NCI-H345 treated with DMSO at 0.1 percent for 48 hours (cell line): Measurements from ENCODE around the gene SETD6.

Experiments
- DNase-seq: peaks from one replicate; lab custom pipeline; 2025; ENCODE audit not compliant: unreplicated experiment; lab: John Stamatoyannopoulos, UW

The SETD6 gene

DNA sequence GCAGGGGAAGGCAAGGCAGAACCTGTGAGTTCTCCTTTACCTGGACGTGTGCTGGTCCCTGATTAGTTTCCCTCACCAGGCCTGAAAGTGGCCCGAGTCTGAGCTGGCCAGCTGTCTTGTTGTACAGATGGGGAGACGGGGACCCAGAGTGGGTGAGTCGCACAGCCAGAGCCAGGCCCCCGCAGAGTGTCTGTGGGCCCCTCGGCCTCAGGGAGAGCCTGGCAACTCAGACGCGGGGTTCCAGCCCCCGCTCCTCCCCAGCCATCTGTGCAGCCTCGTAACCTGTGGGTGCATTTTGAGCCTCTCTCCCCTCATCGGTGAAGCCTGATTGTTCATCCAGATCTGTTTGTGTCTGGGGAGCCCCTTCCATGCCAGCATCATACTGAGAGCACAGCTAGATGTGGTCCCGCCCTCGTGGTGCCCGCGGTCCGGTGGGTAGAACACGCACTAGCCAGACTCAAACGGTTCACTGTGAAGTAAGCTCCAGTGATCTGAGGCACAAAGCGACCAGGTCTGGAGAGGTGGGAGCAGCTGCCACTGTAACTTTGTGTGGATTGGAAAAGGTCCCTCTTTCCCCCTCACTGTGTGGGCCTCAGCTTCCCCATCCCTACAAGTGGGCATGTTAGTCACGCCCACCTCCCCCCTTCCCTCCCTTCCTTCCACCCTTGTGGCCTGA, 21.4 kb upstream of the SETD6 start:
- DNase-seq: no peak

- DNase-seq: peak; percentile 75
These were observed 20.3 kb upstream of the SETD6 start for GRCh38 chr16:58494981-58495520.

DNA sequence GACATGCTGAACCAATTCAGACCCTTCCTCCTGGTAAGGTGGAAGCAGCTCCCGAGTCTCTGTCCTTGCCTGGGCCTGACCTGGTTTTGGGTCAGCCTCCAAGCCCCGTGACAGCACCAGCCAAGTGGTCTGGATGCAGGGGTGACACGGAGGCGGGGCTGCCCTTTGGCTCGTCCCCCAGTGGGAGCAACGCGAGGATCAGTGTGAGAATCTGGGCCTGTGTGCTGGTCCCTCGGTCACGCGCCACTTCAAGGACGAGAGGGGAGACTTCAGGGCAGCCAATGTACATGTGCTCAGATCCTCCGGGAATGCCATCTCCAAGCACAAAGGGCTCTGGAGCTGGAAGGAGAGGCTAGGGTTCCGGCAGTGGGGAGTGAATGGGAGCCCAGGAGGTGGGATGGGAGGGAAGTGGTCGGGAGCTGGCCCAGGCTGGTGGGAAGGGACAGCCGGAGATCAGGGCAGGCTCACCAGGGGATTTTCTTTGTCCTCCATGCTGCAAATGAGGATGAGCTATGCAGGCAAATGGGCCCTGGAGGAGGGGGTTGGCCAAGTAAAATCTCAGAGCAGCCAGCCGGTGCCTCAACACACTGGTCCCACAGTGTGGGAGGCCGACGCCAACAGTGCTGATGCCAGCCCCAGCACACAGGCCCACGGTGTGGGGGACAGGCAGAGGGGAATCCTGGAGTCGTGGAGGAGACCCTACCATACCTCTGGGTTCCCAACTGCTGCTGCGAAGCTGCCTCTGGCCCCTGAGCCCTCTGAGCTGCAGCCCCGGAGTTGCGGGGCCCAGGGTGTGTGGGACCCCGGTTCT, 19.6 kb upstream of the SETD6 start:
- DNase-seq: no peak

GRCh38 chr16:58497468-58497867, 17.8 kb upstream of the SETD6 start:
- DNase-seq: no peak

GRCh38 chr16:58497935-58498334, 17.4 kb upstream of the SETD6 start:
- DNase-seq: no peak

DNA sequence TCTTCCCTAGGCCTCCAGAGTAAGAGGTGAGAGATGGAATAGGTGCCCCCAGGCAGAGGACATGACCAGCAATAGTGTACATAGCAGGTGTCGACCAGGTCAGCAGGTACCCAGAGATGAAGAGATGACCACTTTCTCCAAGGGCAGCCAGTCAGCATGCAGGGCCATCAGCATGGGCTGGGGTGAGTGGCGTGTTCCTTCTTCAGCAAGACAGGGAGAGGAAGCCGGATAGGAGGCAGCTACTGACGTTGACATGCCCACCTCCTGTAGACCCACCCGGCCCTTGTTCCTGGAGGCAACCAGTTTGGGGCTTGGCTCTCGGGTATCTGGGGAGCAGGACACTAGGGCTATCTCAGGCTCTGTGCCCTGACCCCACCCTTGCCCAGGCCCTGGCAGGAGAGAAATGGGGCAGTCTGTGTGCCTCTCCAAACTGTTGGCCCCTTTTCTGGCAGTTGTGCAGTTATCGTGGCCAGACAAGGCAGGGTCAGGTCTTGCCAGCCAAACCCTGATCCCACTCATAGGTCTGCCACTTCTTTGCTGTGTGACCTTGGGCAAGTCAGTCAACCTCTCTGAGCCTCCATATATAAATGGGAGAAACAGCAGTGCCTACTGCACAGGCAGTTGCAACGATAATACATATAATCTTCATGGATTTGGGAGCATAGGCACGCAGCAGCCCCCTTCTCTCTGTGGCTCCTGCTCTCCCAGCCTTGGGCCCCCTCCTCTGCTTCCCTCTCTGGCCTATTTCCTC, 16.8 kb upstream of the SETD6 start:
- DNase-seq: no peak

GRCh38 chr16:58499092-58499511, 16.2 kb upstream of the SETD6 start:
- no peak for DNase-seq

DNA sequence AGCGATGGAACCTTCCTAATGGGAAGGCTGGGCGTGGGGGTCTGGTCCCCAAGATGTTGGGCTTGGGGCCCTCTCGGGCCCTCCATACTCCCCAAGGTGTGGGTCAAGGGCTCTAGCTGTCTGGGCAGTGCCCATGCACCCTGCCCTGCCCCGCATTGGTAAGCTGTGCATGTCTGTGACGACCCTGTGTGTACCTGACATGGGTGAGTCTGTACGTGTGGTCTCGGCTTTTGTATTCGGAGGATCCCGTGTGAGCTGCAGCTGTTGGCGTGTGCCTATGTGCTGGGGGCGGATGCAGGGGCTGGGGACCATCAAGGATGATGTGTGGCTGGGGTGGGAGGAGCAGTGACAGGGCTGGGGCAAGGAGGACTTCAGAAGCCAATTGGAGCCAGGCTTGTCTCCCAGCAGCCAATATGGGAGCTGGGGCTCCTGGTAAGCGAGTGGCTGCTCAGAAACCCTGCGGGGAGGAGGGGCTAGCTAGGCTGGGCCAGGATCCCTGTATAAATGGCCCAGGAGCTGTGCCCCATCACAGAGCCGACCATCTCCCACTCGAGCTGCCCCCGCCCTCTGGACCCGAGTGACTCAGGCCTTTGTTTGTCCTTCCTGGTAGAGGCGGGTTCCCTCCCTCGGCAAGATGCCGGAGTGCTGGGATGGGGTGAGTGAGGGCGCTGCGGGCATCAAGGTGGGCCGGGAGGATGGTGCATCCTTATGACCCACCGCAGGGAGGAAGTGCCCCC, 15.5 kb upstream of the SETD6 start, which contains the start of gene NDRG4:
Gene NDRG4 (plus strand): TSS at position 529 of the 737 bp plus-strand sequence. CDS start 106 bp downstream, at position 635.
- peak; percentile 90 for DNase-seq

DNA sequence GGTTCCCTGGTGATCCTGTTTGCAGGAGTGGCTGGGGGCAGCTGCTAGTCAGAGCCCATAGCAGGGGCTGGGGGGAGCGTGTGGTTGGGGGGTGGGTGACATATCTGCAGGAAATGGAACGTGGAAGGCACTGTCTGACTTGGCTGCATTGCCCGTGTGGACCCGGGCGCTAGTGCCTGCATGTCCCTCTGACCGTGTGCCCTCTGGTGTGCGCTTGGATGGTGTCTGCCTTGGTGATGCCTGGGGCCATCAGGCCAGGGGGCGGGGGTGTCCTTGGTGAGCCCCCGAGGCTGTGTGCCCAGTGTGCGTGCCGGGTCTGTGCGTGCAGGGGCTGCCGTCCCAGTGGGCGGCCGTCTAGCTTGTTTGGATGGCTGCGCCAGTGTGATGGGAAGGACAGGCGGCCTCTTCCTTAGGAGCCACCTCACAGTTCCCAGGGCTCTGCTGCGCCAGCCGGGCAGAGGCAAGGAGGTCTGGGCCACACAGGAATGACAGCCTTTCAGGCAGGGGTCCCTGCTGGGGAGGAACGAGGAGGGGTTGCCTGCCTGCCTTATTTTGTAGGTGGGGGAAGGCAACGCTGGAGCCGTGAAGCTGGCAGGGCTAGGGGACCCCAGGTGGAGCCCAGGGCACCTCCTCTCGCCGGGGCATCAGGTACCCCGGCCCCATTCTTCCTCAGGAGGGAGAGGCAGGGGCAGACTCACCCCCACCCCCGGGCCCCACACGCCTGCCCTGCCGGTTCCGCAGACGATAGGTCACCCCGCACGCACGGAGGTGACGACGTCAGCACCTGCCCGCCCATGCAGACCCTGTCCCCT, 14.7 kb upstream of the SETD6 start:
- DNase-seq: peak; percentile 34

GRCh38 chr16:58501242-58502131, 13.8 kb upstream of the SETD6 start:
- no peak for DNase-seq

- DNase-seq: no peak
These were observed 12.9 kb upstream of the SETD6 start for GRCh38 chr16:58502217-58502921.

- no peak for DNase-seq
These were observed 12.0 kb upstream of the SETD6 start for GRCh38 chr16:58503166-58503862.

- no peak for DNase-seq
These were observed 11.2 kb upstream of the SETD6 start for GRCh38 chr16:58503863-58504688.

DNA sequence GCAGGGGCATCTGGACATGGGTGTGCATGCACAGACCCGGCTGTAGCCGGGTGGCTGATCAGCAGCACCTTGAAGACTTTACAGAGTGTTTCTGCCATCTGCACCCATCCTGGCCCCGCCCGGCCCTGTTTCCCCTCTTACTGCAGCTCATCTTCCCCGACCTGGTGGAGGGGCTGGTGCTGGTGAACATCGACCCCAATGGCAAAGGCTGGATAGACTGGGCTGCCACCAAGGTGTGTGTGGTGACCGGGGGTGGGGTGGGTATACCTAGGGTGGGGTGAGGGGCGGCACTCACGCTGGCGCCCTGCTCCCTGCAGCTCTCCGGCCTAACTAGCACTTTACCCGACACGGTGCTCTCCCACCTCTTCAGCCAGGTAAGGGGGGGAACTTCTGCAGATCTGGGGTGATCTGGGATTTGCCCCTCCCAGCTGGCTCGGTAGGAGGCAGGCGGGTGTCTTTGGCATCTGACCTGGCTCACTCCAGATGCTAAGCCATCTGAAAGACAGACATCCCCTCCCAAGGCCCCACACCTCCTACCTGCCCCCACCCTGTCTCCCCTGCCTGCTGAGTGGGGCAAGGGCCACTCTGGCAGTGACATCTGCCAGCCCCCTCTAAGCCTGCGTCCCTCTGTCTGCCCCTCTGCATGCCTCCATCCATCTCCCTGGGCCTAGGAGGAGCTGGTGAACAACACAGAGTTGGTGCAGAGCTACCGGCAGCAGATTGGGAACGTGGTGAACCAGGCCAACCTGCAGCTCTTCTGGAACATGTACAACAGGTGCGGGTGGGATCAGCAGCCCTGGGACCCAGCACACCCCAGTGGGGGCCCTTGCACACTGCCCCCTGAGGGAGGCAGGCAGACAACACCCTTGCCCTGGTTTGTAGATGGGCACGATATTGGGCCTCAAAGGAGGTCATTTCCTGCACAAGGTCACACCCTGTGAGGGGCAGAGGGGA, 8.8 kb upstream of the SETD6 start:
- DNase-seq: no peak

- no peak for DNase-seq
These were observed 7.9 kb upstream of the SETD6 start for GRCh38 chr16:58507195-58507962.
